ENCODE data around the gene FAM13A. TPM values are rescaled to one million over a fixed set of nuclear protein-coding genes. Genes with fewer than 3 reads are reported as not detected.

The FAM13A gene
- total RNA-seq, 1 donor from 2014 or later: 57.7 TPM

DNA sequence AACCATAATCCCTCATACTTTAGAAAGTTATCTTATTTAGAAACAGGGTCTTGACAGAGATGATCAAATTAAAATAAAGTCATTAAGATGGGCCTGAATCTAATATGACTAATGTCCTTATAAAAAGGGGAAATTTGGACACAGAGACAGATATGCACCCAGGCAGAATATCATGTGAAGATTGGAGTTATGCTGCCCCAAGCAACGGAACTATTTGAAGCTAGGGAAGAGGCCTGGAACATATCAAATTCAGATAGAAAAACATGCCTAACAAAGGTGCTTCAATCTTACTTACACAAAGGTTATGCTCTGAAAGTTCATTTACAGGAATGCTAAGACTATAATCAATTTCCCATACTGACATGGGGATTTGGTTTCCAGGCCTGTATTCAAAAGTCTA, 246.7 kb downstream of the FAM13A start:
- H3K9me3 Mint-ChIP-seq: peaks cover 5% of the 10 kb centered on the region
- H3K27ac Mint-ChIP-seq: peak overlapping the region; percentile 84

DNA sequence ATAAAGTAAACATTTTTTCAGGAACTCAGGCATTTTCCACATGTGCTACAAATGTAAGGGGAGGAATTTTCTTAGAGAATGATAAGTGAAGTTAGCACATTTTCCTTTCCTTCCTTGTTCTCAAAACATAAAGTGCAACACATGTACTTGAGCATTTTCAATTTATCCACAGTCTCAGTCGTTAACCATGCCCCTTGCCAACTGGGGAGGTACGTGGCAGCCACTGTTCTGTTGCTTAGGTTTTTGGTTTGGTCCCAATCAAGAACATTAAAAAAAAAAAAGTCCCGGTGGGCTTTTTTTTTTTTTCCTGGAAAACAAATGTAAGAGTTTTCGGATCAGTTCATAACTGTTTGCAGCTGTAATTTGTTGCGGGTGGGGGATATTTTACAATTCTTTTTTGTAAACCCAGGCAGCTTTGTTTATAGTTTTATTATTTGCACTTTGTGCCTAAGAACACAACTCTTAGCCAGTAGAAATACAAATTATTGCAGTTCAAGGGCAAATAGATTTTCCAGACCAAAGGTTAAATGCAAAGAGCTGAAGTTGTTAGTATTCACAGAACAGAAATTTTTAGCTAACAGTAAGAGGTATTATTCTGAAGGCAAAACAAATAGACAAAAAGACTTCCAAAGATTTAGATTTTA, 247.3 kb downstream of the FAM13A start:
- H3K36me3 Mint-ChIP-seq: peaks cover 4% of the 10 kb centered on the region
- no peaks in the 10 kb centered on the region for H3K27me3 Mint-ChIP-seq (ENCODE audit: low read depth)
- no peak for DNase-seq (ENCODE audit: low spot score in 2 of 2, unreplicated experiment in 2 of 2)
- peaks cover 5% of the 10 kb centered on the region for H3K9me3 Mint-ChIP-seq
- H3K4me1 Mint-ChIP-seq: peaks cover 88% of the 10 kb centered on the region
- TF ChIP-seq, protein P1, sequence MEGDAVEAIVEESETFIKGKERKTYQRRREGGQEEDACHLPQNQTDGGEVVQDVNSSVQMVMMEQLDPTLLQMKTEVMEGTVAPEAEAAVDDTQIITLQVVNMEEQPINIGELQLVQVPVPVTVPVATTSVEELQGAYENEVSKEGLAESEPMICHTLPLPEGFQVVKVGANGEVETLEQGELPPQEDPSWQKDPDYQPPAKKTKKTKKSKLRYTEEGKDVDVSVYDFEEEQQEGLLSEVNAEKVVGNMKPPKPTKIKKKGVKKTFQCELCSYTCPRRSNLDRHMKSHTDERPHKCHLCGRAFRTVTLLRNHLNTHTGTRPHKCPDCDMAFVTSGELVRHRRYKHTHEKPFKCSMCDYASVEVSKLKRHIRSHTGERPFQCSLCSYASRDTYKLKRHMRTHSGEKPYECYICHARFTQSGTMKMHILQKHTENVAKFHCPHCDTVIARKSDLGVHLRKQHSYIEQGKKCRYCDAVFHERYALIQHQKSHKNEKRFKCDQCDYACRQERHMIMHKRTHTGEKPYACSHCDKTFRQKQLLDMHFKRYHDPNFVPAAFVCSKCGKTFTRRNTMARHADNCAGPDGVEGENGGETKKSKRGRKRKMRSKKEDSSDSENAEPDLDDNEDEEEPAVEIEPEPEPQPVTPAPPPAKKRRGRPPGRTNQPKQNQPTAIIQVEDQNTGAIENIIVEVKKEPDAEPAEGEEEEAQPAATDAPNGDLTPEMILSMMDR (IDR thresholded peaks at IDR 0.05; ENCODE audit: unreplicated experiment): no peak
- no peak overlapping the region for H3K4me3 Mint-ChIP-seq
- H3K27ac Mint-ChIP-seq: peak overlapping the region; percentile 85

More for the DNA sequence above, 246.7 kb downstream of the FAM13A start:
- DNase-seq (ENCODE audit: low spot score in 2 of 2, unreplicated experiment in 2 of 2): no peak
- Mint-ChIP-seq H3K27me3 (ENCODE audit: low read depth) (no peaks in the 10 kb centered on the region), H3K4me1 (peaks cover 87% of the 10 kb centered on the region), H3K4me3 (no peak overlapping the region), H3K36me3 (peaks cover 3% of the 10 kb centered on the region)
- TF ChIP-seq, protein P1 (IDR thresholded peaks at IDR 0.05; ENCODE audit: unreplicated experiment): no peak

DNA sequence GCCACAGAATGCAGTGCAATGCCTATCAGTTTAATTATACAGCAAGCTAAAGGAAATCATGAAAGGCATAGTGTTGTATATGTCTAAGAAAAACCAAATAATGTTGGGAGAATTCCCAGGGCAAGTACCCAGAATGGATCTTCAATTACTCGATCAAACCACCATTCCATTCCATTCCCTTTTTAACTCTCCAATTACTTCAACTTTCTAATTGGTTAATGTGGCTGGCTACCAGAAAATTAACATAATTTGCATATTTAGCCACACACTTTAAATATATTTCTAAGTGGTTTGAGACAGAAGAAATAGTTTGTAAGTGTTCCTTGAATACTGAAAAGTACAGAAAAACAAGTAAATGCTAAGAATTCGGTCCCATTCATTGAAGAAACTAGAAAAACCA, 247.9 kb downstream of the FAM13A start:
- peaks cover 5% of the 10 kb centered on the region for H3K9me3 Mint-ChIP-seq
- H3K4me3 Mint-ChIP-seq: no peak overlapping the region
- H3K27me3 Mint-ChIP-seq (ENCODE audit: low read depth): no peaks in the 10 kb centered on the region
- H3K36me3 Mint-ChIP-seq: peaks cover 5% of the 10 kb centered on the region
- DNase-seq (ENCODE audit: low spot score in 2 of 2, unreplicated experiment in 2 of 2): no peak
- peak overlapping the region; percentile 85 for H3K27ac Mint-ChIP-seq
- H3K4me1 Mint-ChIP-seq: peaks cover 86% of the 10 kb centered on the region
- TF ChIP-seq, protein P1 (IDR thresholded peaks at IDR 0.05; ENCODE audit: unreplicated experiment): no peak

DNA sequence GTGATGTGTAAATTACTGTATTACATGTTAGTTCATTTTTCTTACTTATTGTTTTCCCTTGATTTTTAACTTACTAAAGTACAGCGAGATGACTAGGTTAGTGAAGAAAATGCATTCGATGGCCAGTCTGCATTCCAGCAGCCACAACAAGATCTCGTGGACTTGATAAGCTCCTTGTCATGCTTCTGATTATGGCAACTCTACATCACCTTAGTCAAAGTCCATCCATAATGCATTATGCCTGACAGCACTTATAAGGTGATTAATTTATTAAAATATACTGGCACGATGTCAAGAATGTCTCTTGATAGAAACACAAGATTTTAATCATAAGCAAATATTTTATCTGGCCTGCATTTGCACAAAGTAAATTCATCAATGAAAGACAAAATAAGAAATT, 249.5 kb downstream of the FAM13A start:
- DNase-seq (ENCODE audit: low spot score in 2 of 2, unreplicated experiment in 2 of 2): no peak
- peaks cover 4% of the 10 kb centered on the region for H3K9me3 Mint-ChIP-seq
- H3K27ac Mint-ChIP-seq: peak overlapping the region; percentile 65
- no peaks in the 10 kb centered on the region for H3K27me3 Mint-ChIP-seq (ENCODE audit: low read depth)
- H3K4me1 Mint-ChIP-seq: peaks cover 73% of the 10 kb centered on the region
- peaks cover 5% of the 10 kb centered on the region for H3K36me3 Mint-ChIP-seq
- TF ChIP-seq, protein P1 (IDR thresholded peaks at IDR 0.05; ENCODE audit: unreplicated experiment): no peak
- no peak overlapping the region for H3K4me3 Mint-ChIP-seq

DNA sequence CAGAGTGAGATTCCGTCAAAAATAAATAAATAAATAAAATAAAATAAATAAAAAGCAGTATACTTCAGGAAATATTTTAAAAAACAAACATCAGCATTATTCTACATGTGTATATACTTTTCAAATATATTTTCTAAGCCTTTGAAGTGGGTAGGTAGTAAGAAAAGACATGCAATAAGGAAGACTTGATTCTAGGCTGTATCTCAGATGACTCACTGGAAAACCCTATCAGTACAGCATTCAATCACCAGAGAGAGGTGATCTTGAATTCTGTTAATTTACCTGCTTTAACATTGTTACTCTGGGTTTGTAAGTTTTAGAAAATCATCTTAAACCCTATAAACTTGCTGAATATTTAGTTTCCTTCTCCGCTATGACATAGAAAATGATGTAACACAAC, 252.8 kb downstream of the FAM13A start:
- no peak for DNase-seq (ENCODE audit: low spot score in 2 of 2, unreplicated experiment in 2 of 2)
- TF ChIP-seq, protein P1 (IDR thresholded peaks at IDR 0.05; ENCODE audit: unreplicated experiment): no peak

More for the DNA sequence above, 252.8 kb downstream of the FAM13A start:
- Mint-ChIP-seq H3K27me3 (ENCODE audit: low read depth) (no peaks in the 10 kb centered on the region), H3K4me3 (no peak overlapping the region), H3K36me3 (peaks cover 11% of the 10 kb centered on the region), H3K27ac (peak overlapping the region; percentile 73), H3K4me1 (peaks cover 45% of the 10 kb centered on the region), H3K9me3 (no peaks in the 10 kb centered on the region)

Data from mesothelial cell of epicardium (in vitro differentiated cells).